ENCODE measurements around the gene GRID1. TPM values are rescaled to one million over a fixed set of nuclear protein-coding genes. Genes with fewer than 3 reads are reported as not detected.
"Not testable (repeated sequence)": the region's sequence is repeated elsewhere in the genome, so short reads cannot be mapped to it uniquely, and the experiment has no call there.

Gene GRID1
- total RNA-seq, 1 donor from 2014 or later = 1.1 TPM

- no peak overlapping the region for H3K4me3 Mint-ChIP-seq
- no peak for DNase-seq (ENCODE audit: low read depth, low spot score)
- no peaks in the 10 kb centered on the region for H3K36me3 Mint-ChIP-seq (ENCODE audit: low read depth)
- no peak overlapping the region for H3K27ac Mint-ChIP-seq (ENCODE audit: unreplicated experiment)
- H3K27me3 Mint-ChIP-seq (ENCODE audit: low read depth) = no peaks in the 10 kb centered on the region
- no peaks in the 10 kb centered on the region for H3K4me1 Mint-ChIP-seq
- no peaks in the 10 kb centered on the region for H3K9me3 Mint-ChIP-seq
- TF ChIP-seq, protein P1, sequence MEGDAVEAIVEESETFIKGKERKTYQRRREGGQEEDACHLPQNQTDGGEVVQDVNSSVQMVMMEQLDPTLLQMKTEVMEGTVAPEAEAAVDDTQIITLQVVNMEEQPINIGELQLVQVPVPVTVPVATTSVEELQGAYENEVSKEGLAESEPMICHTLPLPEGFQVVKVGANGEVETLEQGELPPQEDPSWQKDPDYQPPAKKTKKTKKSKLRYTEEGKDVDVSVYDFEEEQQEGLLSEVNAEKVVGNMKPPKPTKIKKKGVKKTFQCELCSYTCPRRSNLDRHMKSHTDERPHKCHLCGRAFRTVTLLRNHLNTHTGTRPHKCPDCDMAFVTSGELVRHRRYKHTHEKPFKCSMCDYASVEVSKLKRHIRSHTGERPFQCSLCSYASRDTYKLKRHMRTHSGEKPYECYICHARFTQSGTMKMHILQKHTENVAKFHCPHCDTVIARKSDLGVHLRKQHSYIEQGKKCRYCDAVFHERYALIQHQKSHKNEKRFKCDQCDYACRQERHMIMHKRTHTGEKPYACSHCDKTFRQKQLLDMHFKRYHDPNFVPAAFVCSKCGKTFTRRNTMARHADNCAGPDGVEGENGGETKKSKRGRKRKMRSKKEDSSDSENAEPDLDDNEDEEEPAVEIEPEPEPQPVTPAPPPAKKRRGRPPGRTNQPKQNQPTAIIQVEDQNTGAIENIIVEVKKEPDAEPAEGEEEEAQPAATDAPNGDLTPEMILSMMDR (conservative IDR thresholded peaks at IDR 0.05) = no peak
Measured at GRCh38 chr10:86111902-86112545, 254.6 kb downstream of the GRID1 start.

GRCh38 chr10:86110156-86110786 lies 256.3 kb downstream of the GRID1 start:
- Mint-ChIP-seq H3K36me3 (ENCODE audit: low read depth) (no peaks in the 10 kb centered on the region), H3K4me1 (no peaks in the 10 kb centered on the region), H3K4me3 (no peak overlapping the region), H3K27ac (ENCODE audit: unreplicated experiment) (no peak overlapping the region), H3K27me3 (ENCODE audit: low read depth) (no peaks in the 10 kb centered on the region), H3K9me3 (no peaks in the 10 kb centered on the region)
- no peak for DNase-seq (ENCODE audit: low read depth, low spot score)
- TF ChIP-seq, protein P1 (conservative IDR thresholded peaks at IDR 0.05) = peak; percentile 32

GRCh38 chr10:86109421-86109820 lies 257.2 kb downstream of the GRID1 start:
- no peak for DNase-seq (ENCODE audit: low read depth, low spot score)

DNA sequence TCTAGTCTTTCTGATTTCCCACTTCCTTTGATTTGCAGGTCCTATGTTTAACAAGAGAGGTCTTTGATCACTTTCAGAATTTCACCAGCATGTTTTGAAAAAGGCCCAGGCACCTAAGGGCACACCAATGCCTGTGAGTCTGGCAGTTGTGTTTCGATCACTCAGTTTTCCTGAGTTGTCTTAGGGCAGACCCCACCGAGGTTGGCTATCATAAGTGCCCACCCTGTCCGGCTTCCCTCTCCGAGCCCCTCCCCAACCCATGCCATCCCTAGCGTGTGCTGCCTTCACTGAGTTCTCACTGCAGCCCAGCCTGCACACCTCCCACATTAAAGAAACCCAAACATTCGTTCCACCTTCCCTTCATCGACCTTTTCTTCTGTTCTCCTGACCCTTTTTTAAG lies 257.9 kb downstream of the GRID1 start:
- TF ChIP-seq, protein P1 (conservative IDR thresholded peaks at IDR 0.05) = no peak
- Mint-ChIP-seq H3K36me3 (ENCODE audit: low read depth) (no peaks in the 10 kb centered on the region), H3K9me3 (no peaks in the 10 kb centered on the region), H3K4me3 (no peak overlapping the region), H3K4me1 (no peaks in the 10 kb centered on the region), H3K27ac (ENCODE audit: unreplicated experiment) (no peak overlapping the region), H3K27me3 (ENCODE audit: low read depth) (no peaks in the 10 kb centered on the region)
- no peak for DNase-seq (ENCODE audit: low read depth, low spot score)

More at GRCh38 chr10:86109421-86109820, 257.2 kb downstream of the GRID1 start:
- Mint-ChIP-seq H3K9me3 (no peaks in the 10 kb centered on the region), H3K4me3 (no peak overlapping the region), H3K4me1 (no peaks in the 10 kb centered on the region), H3K36me3 (ENCODE audit: low read depth) (no peaks in the 10 kb centered on the region), H3K27me3 (ENCODE audit: low read depth) (no peaks in the 10 kb centered on the region), H3K27ac (ENCODE audit: unreplicated experiment) (no peak overlapping the region)
- TF ChIP-seq, protein P1 (conservative IDR thresholded peaks at IDR 0.05) = no peak

DNA sequence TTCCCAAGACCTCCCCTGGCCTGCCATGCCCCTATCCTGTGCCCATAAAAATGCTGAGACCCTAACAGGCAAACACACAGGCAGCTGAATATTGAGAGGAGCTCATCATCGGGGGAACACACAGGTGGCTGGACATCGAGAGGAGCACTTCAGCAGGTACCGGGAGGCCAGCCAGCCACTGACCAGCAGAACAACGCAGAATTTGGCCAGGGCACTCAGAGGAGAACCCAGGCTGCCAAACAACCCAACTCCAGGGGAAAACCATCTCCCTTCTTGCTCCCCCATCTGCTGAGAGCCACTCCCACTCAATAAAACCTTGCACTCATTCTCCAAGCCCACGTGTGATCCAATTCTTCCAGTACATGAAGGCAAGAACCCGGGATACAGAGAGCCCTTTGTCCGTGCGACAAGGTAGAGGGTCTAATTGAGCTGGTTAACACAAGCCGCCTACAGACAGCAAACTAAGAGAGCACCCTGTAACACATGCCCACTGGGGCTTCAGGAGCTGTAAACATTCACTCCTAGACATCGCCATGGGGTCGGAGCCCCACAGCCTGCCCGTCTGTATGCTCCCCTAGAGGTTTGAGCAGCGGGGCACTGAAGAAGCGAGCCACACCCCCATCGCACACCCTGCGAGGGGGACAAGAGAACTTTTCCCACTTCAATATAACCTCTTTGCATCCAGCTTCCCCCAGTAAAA lies 258.8 kb downstream of the GRID1 start:
- not testable (repeated sequence) for H3K4me3 Mint-ChIP-seq; H3K27ac Mint-ChIP-seq (ENCODE audit: unreplicated experiment); H3K27me3 Mint-ChIP-seq (ENCODE audit: low read depth); H3K4me1 Mint-ChIP-seq; H3K9me3 Mint-ChIP-seq; H3K36me3 Mint-ChIP-seq (ENCODE audit: low read depth); DNase-seq (ENCODE audit: low read depth, low spot score)

DNA sequence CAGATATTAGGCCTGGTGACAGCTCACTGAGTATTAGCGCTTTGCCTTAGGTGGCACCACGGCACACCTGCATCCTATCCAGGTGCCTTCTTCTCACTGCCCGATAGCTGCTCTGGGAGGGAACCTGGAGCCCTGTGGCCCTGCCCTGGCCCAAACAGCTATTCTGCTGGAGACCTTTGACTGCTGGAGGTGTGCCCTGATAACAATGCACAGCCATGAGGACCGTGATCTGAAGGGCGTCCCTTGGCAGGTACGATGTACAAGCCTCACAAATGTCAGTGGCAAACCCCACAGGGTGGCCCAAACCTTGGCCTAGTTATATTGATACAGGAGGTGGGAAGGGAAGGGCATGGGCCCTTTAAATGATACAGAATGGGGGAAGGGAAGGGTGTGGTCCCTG lies 259.5 kb downstream of the GRID1 start:
- H3K9me3 Mint-ChIP-seq = no peaks in the 10 kb centered on the region
- H3K27ac Mint-ChIP-seq (ENCODE audit: unreplicated experiment) = no peak overlapping the region
- H3K4me1 Mint-ChIP-seq = no peaks in the 10 kb centered on the region
- no peaks in the 10 kb centered on the region for H3K27me3 Mint-ChIP-seq (ENCODE audit: low read depth)
- TF ChIP-seq, protein P1 (conservative IDR thresholded peaks at IDR 0.05) = no peak
- no peak overlapping the region for H3K4me3 Mint-ChIP-seq
- no peaks in the 10 kb centered on the region for H3K36me3 Mint-ChIP-seq (ENCODE audit: low read depth)
- no peak for DNase-seq (ENCODE audit: low read depth, low spot score)

Data from neural crest cell (in vitro differentiated cells).